ENCODE data around the gene KDM4B. TPM values are rescaled to one million over a fixed set of nuclear protein-coding genes. Genes with fewer than 3 reads are reported as not detected.
A peak's percentile ranks its signal among the peaks of the same experiment; 100 is the strongest.

The KDM4B gene
- total and polyA plus RNA-seq, 12 donors = 12.4 to 35.8 (median 30.3) TPM

DNA sequence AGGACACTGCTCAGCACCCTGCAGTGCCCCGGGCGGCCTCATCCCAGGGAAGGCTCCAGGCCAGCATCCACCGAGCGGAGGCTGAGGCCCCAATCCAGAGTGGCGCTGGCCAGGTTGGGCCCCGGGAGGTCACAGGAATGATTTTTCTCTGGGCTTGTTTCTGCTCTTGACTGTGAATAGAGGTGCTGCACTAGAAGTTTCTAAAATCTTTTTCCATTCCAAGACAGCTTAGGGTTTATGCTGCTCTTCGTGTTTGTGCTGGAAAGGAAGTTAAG lies 15.1 kb downstream of the KDM4B start:
- 57 to 75% methylated on average over 7 of the region's 7 CpGs for WGBS, 2 donors
- Histone ChIP-seq H3K4me1 (peaks cover 34 to 82% (median 69%) of the 10 kb centered on the region in 9 donors), H3K27me3 (no peaks in the 10 kb centered on the region), H3K9me3 (no peaks in the 10 kb centered on the region), H3K27ac (peak overlapping the region in 3 of 10 donors; percentile 17 to 52 (median 17)), H3K4me3 (no peak overlapping the region), H3K36me3 (peaks cover 0 to 13% (median 0%) of the 10 kb centered on the region in 9 donors)
- no peak for ATAC-seq
- DNase-seq = no peak
- intact Hi-C loops (cut with DNase I) = no loop called here
- TF ChIP-seq, protein P1, sequence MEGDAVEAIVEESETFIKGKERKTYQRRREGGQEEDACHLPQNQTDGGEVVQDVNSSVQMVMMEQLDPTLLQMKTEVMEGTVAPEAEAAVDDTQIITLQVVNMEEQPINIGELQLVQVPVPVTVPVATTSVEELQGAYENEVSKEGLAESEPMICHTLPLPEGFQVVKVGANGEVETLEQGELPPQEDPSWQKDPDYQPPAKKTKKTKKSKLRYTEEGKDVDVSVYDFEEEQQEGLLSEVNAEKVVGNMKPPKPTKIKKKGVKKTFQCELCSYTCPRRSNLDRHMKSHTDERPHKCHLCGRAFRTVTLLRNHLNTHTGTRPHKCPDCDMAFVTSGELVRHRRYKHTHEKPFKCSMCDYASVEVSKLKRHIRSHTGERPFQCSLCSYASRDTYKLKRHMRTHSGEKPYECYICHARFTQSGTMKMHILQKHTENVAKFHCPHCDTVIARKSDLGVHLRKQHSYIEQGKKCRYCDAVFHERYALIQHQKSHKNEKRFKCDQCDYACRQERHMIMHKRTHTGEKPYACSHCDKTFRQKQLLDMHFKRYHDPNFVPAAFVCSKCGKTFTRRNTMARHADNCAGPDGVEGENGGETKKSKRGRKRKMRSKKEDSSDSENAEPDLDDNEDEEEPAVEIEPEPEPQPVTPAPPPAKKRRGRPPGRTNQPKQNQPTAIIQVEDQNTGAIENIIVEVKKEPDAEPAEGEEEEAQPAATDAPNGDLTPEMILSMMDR (IDR thresholded peaks at IDR 0.05) = no peak

DNA sequence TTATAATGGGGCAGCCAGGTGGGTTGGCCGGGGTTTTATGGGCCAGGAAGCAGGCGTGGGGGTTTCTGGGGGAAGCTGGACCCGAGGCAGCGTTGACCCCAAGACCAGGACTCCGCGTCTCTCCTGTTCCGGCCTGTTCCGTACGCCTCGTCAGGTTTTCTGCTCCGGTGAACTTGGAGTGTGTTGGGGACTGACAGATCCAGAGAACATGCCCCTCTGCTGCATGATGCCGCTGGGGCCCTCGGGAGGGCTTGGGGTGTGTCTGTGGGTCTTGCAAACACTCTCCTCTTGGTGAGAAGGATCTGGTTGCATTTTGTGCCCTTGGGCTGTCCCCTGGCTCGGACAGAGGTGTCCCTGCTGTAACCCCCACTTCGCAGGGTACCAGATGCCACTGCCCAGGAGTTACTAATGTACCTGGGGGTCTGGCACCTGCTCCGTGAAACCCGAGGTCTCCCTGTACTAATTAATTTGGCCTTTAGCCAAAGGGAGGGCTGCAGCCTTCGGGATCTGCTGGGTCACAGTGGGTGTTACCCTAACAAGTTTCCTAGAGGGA lies 15.6 kb downstream of the KDM4B start:
- H3K27ac ChIP-seq = peak overlapping the region in 1 of 10 donors; percentile 52
- H3K36me3 ChIP-seq = peaks cover 0 to 13% (median 0%) of the 10 kb centered on the region in 9 donors
- ATAC-seq (no peak), DNase-seq (no peak)
- intact Hi-C loops (cut with DNase I) = no loop called here
- H3K4me1 ChIP-seq = peaks cover 34 to 82% (median 70%) of the 10 kb centered on the region in 9 donors
- 50 to 61% methylated on average over 18 of the region's 18 CpGs for WGBS, 2 donors
- no peaks in the 10 kb centered on the region for H3K9me3 ChIP-seq
- no peaks in the 10 kb centered on the region for H3K27me3 ChIP-seq
- TF ChIP-seq, protein P1 (IDR thresholded peaks at IDR 0.05) = no peak
- H3K4me3 ChIP-seq = no peak overlapping the region

DNA sequence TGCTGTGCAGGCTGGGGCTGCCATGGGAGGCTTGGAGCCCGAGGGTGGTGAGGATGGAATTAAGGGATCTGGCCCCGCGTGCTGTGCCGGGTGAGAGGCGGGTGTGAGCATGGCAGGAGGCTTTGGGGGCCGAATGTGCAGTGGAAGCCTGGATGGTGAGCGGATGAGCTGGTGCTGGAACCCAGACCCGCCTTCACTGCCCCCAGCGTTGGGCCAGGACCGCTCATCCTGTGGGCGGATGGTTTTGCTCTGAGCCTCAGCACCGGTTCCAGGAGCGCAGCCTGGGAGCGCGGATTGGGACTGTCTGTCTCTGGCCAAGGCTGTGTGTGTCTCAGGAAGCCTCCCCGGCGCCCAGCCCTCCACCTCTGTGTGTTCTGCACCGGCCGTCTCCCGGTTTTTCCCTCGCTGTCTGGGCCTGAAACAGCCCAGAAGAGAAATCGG lies 16.7 kb downstream of the KDM4B start:
- DNase-seq (no peak), ATAC-seq (no peak)
- Histone ChIP-seq H3K27ac (no peak overlapping the region), H3K4me3 (no peak overlapping the region), H3K9me3 (no peaks in the 10 kb centered on the region), H3K27me3 (no peaks in the 10 kb centered on the region), H3K4me1 (peaks cover 34 to 75% (median 65%) of the 10 kb centered on the region in 9 donors), H3K36me3 (peaks cover 0 to 13% (median 0%) of the 10 kb centered on the region in 9 donors)
- 76 to 80% methylated on average over 22 of the region's 22 CpGs for WGBS, 2 donors
- intact Hi-C loops (cut with DNase I) = no loop called here
- TF ChIP-seq, protein P1 (IDR thresholded peaks at IDR 0.05) = no peak

DNA sequence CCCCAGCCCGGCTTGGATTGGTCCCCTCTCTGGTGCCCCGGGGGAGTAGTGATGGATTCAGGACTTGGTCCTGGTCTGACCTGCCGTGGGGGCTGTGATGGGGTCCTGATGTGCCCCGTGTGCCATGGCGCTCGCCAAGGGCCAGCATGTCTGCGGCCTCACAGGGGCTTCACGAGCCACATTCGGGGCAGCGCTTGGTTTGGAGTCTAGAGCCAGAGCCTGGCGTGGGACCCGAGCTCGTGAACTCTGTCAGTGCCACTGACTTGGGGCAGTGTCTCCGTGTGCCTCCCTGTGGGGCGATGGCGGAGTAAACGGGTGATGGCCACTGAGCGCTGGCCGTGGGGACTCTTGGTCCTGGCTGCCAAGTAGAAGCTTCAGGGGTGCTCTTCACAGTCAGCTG lies 17.1 kb downstream of the KDM4B start:
- Histone ChIP-seq H3K27me3 (no peaks in the 10 kb centered on the region), H3K27ac (no peak overlapping the region), H3K36me3 (peaks cover 0 to 13% (median 0%) of the 10 kb centered on the region in 9 donors), H3K4me3 (no peak overlapping the region), H3K4me1 (peaks cover 34 to 73% (median 64%) of the 10 kb centered on the region in 9 donors), H3K9me3 (no peaks in the 10 kb centered on the region)
- TF ChIP-seq, protein P1 (IDR thresholded peaks at IDR 0.05) = no peak
- ATAC-seq (no peak), DNase-seq (no peak)
- 88 to 91% methylated on average over 19 of the region's 19 CpGs for WGBS, 2 donors
- intact Hi-C loops (cut with DNase I) = no loop called here

All from heart right ventricle (tissue), 16 donors.